Liver (tissue), 9 donors: ENCODE results near the gene LIMCH1. TPM values are rescaled to one million over a fixed set of nuclear protein-coding genes. Genes with fewer than 3 reads are reported as not detected.
A peak's percentile ranks its signal among the peaks of the same experiment; 100 is the strongest.

Source experiments
- DNase-seq: peaks from one replicate; pipeline ENCODE4 v3.0.0-alpha.2; 2017; ENCODE audit warnings: low spot score
- H3K27ac ChIP-seq, 2 donors: one replicate each; pipeline ENCODE4 v1.7.0; 2013; ENCODE audit warnings: inconsistent platforms in 2 of 2, low read length in 2 of 2, control low read depth in 1 of 2, low read depth in 1 of 2, mild to moderate bottlenecking in 1 of 2
- H3K27me3 ChIP-seq, 4 donors: one replicate each; pipeline versions ENCODE4 v1.6.1 to v1.7.0; 2013; ENCODE audit warnings: low read length in 3 of 4, inconsistent platforms in 1 of 4, mild to moderate bottlenecking in 1 of 4, moderate library complexity in 1 of 4; ENCODE audit not compliant: control insufficient read depth in 4 of 4, insufficient read depth in 4 of 4
- H3K36me3 ChIP-seq, 4 donors: one replicate each; pipeline versions ENCODE4 v1.6.1 to v1.7.0; 2013; ENCODE audit warnings: low read length in 3 of 4, mild to moderate bottlenecking in 3 of 4, low read depth in 1 of 4, moderate library complexity in 1 of 4; ENCODE audit not compliant: control insufficient read depth in 4 of 4, insufficient read depth in 3 of 4
- H3K4me1 ChIP-seq, 4 donors: one replicate each; pipeline versions ENCODE4 v1.6.1 to v1.7.0; 2013; ENCODE audit warnings: low read length in 3 of 4, mild to moderate bottlenecking in 3 of 4, moderate library complexity in 1 of 4; ENCODE audit not compliant: control insufficient read depth in 4 of 4, insufficient read depth in 4 of 4
- H3K4me3 ChIP-seq, 3 donors: one replicate each; pipeline versions ENCODE4 v1.6.1 to v1.7.0; 2013; ENCODE audit warnings: low read length in 3 of 3, control low read depth in 1 of 3, low read depth in 1 of 3, mild to moderate bottlenecking in 1 of 3
- H3K9ac ChIP-seq, 2 donors: one replicate each; pipeline ENCODE4 v1.7.0; 2013; ENCODE audit warnings: low read length in 2 of 2, mild to moderate bottlenecking in 2 of 2, moderate library complexity in 2 of 2, control low read depth in 1 of 2, low read depth in 1 of 2
- H3K9me3 ChIP-seq, 4 donors: one replicate each; pipeline versions ENCODE4 v1.6.1 to v1.7.0; 2013; ENCODE audit warnings: low read length in 3 of 4; ENCODE audit not compliant: control insufficient read depth in 4 of 4
- EGR1 ChIP-seq, 2 donors: IDR thresholded peaks; 2 replicates each; pipeline ENCODE4 v1.6.1; 2016 to 2018; ENCODE audit warnings: antibody characterized with exemption in 2 of 2, low read depth in 2 of 2
- FOXA1 ChIP-seq: IDR thresholded peaks from 2 replicates; pipeline ENCODE4 v1.6.1; 2016; ENCODE audit warnings: antibody characterized with exemption
- FOXA2 ChIP-seq: IDR thresholded peaks from 2 replicates; pipeline ENCODE4 v1.6.1; 2016; ENCODE audit warnings: antibody characterized with exemption
- GABPA ChIP-seq, 2 donors: IDR thresholded peaks in 1 of 2; conservative IDR thresholded peaks in 1 of 2; 2 replicates each; pipeline ENCODE4 v1.6.1; 2016; ENCODE audit warnings: antibody characterized with exemption in 2 of 2, mild to moderate bottlenecking in 1 of 2, moderate library complexity in 1 of 2
- HNF4A ChIP-seq, 2 donors: conservative IDR thresholded peaks; 2 replicates each; pipeline ENCODE4 v1.6.1; 2016; ENCODE audit warnings: antibody characterized with exemption in 2 of 2, mild to moderate bottlenecking in 2 of 2
- HNF4G ChIP-seq: IDR thresholded peaks from 2 replicates; pipeline ENCODE4 v1.6.1; 2016; ENCODE audit warnings: antibody characterized with exemption
- NR2F2 ChIP-seq: IDR thresholded peaks from 2 replicates; pipeline ENCODE4 v1.6.1; 2016; ENCODE audit warnings: antibody characterized with exemption
- RXRA ChIP-seq, 2 donors: IDR thresholded peaks; 2 replicates each; pipeline ENCODE4 v1.6.1; 2017 to 2018; ENCODE audit warnings: antibody characterized with exemption in 2 of 2, mild to moderate bottlenecking in 1 of 2
- SP1 ChIP-seq: IDR thresholded peaks from 2 replicates; pipeline ENCODE4 v1.6.1; 2018; ENCODE audit warnings: antibody characterized with exemption, mild to moderate bottlenecking
- TAF1 ChIP-seq: conservative IDR thresholded peaks from 2 replicates; pipeline ENCODE4 v1.6.1; 2016; ENCODE audit warnings: antibody characterized with exemption, mild to moderate bottlenecking
- YY1 ChIP-seq: IDR thresholded peaks from 2 replicates; pipeline ENCODE4 v1.6.1; 2016; ENCODE audit warnings: antibody characterized with exemption, mild to moderate bottlenecking
- WGBS: extraction: QIAGEN DNeasy Blood & Tissue Kit; methylation state at CpG from one replicate; pipeline ENCODE4 v1.1.7; 2013; 5-methylcytosine and 5-hydroxymethylcytosine counted together
- polyA plus RNA-seq, 2 donors: library from polyadenylated mRNA; stranded (reverse) in 1 of 2; unstranded in 1 of 2; fragments of 200-250 nt in 1 of 2; fragments of >200 nt in 1 of 2; fragmentation: Nextera tagmentation in 1 of 2; extraction: Ambion mirVana in 1 of 2; gene quantifications; one replicate each; pipeline versions ENCODE4 v1.2.1 to v1.2.3, GENCODE V29; 2013 to 2015
- total RNA-seq, 2 donors: library from RNA; depleted of rRNA; stranded (reverse); fragments of >200 nt; gene quantifications; one replicate each; pipeline ENCODE4 v1.2.3, GENCODE V29; 2014
- TF ChIP-seq, protein P1 (sequence below): IDR thresholded peaks from 2 replicates; pipeline ENCODE4 v1.6.1; 2016; ENCODE audit warnings: antibody characterized with exemption
- TF ChIP-seq, protein P2 (sequence below): IDR thresholded peaks from 2 replicates; pipeline ENCODE4 v1.6.1; 2016; ENCODE audit warnings: antibody characterized with exemption
- TF ChIP-seq, protein P3 (sequence below): IDR thresholded peaks from 2 replicates; pipeline ENCODE4 v1.6.1; 2016; ENCODE audit warnings: antibody characterized with exemption
- TF ChIP-seq, protein P4 (sequence below): IDR thresholded peaks from 2 replicates; pipeline ENCODE4 v1.6.1; 2016; ENCODE audit warnings: antibody characterized with exemption, mild to moderate bottlenecking
- TF ChIP-seq, protein P5 (sequence below): fragments of 150-350 bp; IDR thresholded peaks from 2 replicates; pipeline ENCODE4 v1.5.1; 2017; ENCODE audit warnings: improper control_type of control experiment, low read depth, low read length; ENCODE audit not compliant: missing input control
- donor health status: healthy.
- donor health status: healthy.
- donor health status: healthy.
- donor health status: healthy.
- donor health status: healthy.

Gene LIMCH1
- total and polyA plus RNA-seq, 4 donors = 2.0 to 30.6 (median 8.1) TPM

DNA sequence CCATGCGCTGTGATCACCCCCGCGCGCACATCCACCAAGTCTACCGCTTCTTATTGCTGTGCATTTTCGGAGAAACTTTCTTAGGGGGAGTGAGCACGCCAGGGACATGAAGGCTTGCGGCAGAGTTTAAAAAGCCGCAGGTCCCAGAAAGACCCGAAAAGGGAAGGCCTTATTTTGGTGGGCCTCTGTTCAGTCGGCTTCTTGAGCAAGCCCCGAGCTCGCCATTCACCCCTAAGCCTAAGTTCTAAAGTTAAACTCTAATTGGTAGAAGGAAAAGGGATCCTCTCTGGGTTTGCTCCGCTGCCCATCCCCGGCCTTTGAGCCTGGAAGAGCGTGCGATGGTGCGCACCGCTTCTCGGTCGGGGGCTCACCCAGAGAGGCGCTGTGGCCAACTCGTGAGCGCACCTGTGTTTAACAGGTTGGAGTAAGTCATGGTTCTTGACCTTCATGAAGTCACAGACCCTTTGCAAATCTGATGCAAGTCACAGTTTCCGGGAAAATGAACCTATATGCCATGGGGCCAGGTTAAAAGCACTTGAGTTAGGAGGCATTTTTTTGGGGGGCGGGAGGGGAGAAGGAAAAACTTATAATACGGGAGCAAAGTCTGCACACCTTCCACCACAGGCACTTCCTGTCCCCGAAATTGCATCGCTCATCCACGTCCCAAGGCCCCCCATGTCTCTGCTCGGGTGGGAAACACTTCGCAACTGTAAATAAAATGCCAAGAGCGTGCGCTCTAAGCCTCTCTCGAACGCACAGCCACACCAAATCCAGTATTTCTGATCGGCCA, 208.7 kb downstream of the LIMCH1 start:
- Histone ChIP-seq H3K4me3 (peak overlapping the region in 1 of 3 donors; percentile 22), H3K27ac (no peak overlapping the region), H3K9ac (no peak overlapping the region), H3K9me3 (peaks cover 0 to 5% (median 1%) of the 10 kb centered on the region in 4 donors), H3K4me1 (peaks cover 7 to 22% (median 12%) of the 10 kb centered on the region in 4 donors), H3K27me3 (peaks cover 8 to 43% (median 32%) of the 10 kb centered on the region in 4 donors), H3K36me3 (no peaks in the 10 kb centered on the region)
- 10% methylated on average over 37 of the region's 37 CpGs for WGBS
- DNase-seq = no peak
- TF ChIP-seq HNF4A (conservative IDR thresholded peaks at IDR 0.05) (no peak), FOXA2 (no peak), HNF4G (no peak), GABPA (IDR thresholded peaks at IDR 0.05 in 1 of 2, conservative IDR thresholded peaks at IDR 0.05 in 1 of 2) (no peak), EGR1 (IDR thresholded peaks at IDR 0.05; ENCODE audit: low read depth in 2 of 2) (no peak), SP1 (no peak), RXRA (IDR thresholded peaks at IDR 0.05) (no peak)
- TF ChIP-seq, protein P1, sequence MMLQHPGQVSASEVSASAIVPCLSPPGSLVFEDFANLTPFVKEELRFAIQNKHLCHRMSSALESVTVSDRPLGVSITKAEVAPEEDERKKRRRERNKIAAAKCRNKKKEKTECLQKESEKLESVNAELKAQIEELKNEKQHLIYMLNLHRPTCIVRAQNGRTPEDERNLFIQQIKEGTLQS = no peak
- TF ChIP-seq, protein P2, sequence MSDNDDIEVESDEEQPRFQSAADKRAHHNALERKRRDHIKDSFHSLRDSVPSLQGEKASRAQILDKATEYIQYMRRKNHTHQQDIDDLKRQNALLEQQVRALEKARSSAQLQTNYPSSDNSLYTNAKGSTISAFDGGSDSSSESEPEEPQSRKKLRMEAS = no peak

DNA sequence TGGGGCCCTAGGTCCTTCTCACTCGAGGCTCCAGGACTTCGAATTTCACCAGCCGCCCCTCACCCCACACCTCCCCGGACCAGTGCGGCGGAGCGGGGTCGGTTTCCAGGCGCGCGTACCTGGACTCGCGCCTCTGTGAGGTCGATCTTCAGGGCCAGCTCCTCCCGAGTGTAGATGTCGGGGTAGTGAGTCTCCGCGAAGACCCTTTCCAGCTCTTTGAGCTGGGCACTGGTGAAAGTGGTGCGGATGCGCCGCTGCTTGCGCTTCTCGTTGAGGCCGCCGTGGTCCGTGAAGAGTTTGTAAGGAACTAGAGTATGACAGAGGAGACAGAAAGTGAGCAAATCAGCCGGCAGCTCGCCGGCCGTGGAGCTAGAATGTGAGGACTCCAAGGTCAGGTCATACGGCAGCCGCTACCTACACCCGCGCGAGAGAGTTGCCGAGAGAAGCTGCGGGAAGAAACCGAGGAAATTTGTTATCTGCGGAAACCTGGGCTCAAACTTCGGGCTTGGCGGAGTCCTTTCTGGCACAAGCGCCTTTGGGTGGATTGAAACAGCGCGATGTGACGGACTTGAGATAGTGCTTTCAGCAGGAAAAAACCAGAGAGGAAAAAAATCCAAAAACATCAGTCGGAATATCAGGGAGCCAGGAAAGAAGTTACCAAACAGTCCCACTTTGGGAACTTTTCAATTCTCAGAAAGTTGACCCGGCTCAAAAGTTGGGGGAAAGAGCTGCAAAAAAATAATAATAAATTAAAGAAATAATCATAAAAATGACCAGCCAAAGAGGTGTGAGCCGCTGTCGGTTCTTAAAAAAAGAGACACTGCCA, 209.5 kb downstream of the LIMCH1 start:
- DNase-seq = no peak
- Histone ChIP-seq H3K9ac (no peak overlapping the region), H3K27me3 (peaks cover 9 to 43% (median 32%) of the 10 kb centered on the region in 4 donors), H3K9me3 (peaks cover 0 to 5% (median 1%) of the 10 kb centered on the region in 4 donors), H3K27ac (no peak overlapping the region), H3K4me1 (peaks cover 7 to 22% (median 12%) of the 10 kb centered on the region in 4 donors), H3K4me3 (no peak overlapping the region), H3K36me3 (no peaks in the 10 kb centered on the region)
- TF ChIP-seq, protein P1 = no peak
- TF ChIP-seq HNF4G = no peak
- TF ChIP-seq FOXA1 = no peak
- TF ChIP-seq, protein P3, sequence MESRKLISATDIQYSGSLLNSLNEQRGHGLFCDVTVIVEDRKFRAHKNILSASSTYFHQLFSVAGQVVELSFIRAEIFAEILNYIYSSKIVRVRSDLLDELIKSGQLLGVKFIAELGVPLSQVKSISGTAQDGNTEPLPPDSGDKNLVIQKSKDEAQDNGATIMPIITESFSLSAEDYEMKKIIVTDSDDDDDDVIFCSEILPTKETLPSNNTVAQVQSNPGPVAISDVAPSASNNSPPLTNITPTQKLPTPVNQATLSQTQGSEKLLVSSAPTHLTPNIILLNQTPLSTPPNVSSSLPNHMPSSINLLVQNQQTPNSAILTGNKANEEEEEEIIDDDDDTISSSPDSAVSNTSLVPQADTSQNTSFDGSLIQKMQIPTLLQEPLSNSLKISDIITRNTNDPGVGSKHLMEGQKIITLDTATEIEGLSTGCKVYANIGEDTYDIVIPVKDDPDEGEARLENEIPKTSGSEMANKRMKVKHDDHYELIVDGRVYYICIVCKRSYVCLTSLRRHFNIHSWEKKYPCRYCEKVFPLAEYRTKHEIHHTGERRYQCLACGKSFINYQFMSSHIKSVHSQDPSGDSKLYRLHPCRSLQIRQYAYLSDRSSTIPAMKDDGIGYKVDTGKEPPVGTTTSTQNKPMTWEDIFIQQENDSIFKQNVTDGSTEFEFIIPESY = no peak
- TF ChIP-seq YY1 = no peak
- TF ChIP-seq, protein P2 = no peak
- TF ChIP-seq, protein P4, sequence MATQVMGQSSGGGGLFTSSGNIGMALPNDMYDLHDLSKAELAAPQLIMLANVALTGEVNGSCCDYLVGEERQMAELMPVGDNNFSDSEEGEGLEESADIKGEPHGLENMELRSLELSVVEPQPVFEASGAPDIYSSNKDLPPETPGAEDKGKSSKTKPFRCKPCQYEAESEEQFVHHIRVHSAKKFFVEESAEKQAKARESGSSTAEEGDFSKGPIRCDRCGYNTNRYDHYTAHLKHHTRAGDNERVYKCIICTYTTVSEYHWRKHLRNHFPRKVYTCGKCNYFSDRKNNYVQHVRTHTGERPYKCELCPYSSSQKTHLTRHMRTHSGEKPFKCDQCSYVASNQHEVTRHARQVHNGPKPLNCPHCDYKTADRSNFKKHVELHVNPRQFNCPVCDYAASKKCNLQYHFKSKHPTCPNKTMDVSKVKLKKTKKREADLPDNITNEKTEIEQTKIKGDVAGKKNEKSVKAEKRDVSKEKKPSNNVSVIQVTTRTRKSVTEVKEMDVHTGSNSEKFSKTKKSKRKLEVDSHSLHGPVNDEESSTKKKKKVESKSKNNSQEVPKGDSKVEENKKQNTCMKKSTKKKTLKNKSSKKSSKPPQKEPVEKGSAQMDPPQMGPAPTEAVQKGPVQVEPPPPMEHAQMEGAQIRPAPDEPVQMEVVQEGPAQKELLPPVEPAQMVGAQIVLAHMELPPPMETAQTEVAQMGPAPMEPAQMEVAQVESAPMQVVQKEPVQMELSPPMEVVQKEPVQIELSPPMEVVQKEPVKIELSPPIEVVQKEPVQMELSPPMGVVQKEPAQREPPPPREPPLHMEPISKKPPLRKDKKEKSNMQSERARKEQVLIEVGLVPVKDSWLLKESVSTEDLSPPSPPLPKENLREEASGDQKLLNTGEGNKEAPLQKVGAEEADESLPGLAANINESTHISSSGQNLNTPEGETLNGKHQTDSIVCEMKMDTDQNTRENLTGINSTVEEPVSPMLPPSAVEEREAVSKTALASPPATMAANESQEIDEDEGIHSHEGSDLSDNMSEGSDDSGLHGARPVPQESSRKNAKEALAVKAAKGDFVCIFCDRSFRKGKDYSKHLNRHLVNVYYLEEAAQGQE = no peak
- TF ChIP-seq HNF4A (conservative IDR thresholded peaks at IDR 0.05) = no peak
- no peak for TF ChIP-seq EGR1 (IDR thresholded peaks at IDR 0.05; ENCODE audit: low read depth in 2 of 2)
- TF ChIP-seq TAF1 = no peak
- TF ChIP-seq, protein P5, sequence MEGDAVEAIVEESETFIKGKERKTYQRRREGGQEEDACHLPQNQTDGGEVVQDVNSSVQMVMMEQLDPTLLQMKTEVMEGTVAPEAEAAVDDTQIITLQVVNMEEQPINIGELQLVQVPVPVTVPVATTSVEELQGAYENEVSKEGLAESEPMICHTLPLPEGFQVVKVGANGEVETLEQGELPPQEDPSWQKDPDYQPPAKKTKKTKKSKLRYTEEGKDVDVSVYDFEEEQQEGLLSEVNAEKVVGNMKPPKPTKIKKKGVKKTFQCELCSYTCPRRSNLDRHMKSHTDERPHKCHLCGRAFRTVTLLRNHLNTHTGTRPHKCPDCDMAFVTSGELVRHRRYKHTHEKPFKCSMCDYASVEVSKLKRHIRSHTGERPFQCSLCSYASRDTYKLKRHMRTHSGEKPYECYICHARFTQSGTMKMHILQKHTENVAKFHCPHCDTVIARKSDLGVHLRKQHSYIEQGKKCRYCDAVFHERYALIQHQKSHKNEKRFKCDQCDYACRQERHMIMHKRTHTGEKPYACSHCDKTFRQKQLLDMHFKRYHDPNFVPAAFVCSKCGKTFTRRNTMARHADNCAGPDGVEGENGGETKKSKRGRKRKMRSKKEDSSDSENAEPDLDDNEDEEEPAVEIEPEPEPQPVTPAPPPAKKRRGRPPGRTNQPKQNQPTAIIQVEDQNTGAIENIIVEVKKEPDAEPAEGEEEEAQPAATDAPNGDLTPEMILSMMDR = no peak
- no peak for TF ChIP-seq NR2F2
- WGBS = 7% methylated on average over 49 of the region's 49 CpGs
